Mesothelial cell of epicardium (in vitro differentiated cells): ENCODE data around the gene P4HTM. TPM values are rescaled to one million over a fixed set of nuclear protein-coding genes. Genes with fewer than 3 reads are reported as not detected.

Source experiments
- DNase-seq, 2 experiments: peaks; one replicate each; pipeline ENCODE4 v3.0.0; 2021; ENCODE audit warnings: low spot score in 2 of 2; ENCODE audit not compliant: unreplicated experiment in 2 of 2
- H3K27ac Mint-ChIP-seq: 2 replicates; pipeline ENCODE4 v1.8.0; 2021; ENCODE audit warnings: mixed read lengths
- H3K27me3 Mint-ChIP-seq: 2 replicates; pipeline ENCODE4 v1.8.0; 2021; ENCODE audit warnings: low read depth, mixed read lengths
- H3K36me3 Mint-ChIP-seq: 2 replicates; pipeline ENCODE4 v1.8.0; 2021; ENCODE audit warnings: mixed read lengths
- H3K4me1 Mint-ChIP-seq: 2 replicates; pipeline ENCODE4 v1.8.0; 2021; ENCODE audit warnings: mixed read lengths
- H3K4me3 Mint-ChIP-seq: 2 replicates; pipeline ENCODE4 v1.8.0; 2021; ENCODE audit warnings: mild to moderate bottlenecking, moderate library complexity, mixed read lengths
- H3K9me3 Mint-ChIP-seq: 2 replicates; pipeline ENCODE4 v1.8.0; 2021; ENCODE audit warnings: mixed read lengths
- total RNA-seq: library from RNA; stranded (reverse); gene quantifications from 3 replicates; pipeline ENCODE4 v1.2.1, GENCODE V29; 2021
- TF ChIP-seq, protein P1 (sequence below): fragments of 200-600 bp; sonication (generic); IDR thresholded peaks from one replicate; pipeline ENCODE4 v1.5.0; 2021; ENCODE audit warnings: antibody characterized with exemption; ENCODE audit not compliant: unreplicated experiment

Gene P4HTM
- total RNA-seq, 1 donor from 2014 or later = 58.4 TPM

DNA sequence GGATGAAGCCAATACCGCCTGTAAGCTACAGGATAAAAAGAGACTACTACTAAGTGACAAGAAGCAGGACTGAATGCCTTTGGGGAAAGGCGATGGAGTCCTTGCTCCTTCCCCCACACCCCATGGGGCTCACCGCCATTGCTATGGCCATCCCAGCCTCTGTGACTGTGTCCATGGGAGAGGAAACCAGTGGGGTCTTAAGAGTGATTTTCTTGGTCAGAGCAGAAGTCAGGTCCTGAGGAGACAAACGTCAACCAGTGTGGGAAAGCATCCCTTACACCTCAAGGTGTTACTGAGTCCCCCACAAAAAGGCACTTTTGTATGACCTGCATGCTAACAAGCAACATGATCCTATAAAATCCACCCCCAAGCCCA lies 38.2 kb downstream of the P4HTM start:
- Mint-ChIP-seq H3K36me3 (peaks cover 20% of the 10 kb centered on the region), H3K27ac (peak overlapping the region; percentile 97), H3K4me1 (peaks cover 20% of the 10 kb centered on the region), H3K9me3 (no peaks in the 10 kb centered on the region), H3K4me3 (peak overlapping the region; percentile 91), H3K27me3 (no peaks in the 10 kb centered on the region)
- no peak for DNase-seq
- TF ChIP-seq, protein P1, sequence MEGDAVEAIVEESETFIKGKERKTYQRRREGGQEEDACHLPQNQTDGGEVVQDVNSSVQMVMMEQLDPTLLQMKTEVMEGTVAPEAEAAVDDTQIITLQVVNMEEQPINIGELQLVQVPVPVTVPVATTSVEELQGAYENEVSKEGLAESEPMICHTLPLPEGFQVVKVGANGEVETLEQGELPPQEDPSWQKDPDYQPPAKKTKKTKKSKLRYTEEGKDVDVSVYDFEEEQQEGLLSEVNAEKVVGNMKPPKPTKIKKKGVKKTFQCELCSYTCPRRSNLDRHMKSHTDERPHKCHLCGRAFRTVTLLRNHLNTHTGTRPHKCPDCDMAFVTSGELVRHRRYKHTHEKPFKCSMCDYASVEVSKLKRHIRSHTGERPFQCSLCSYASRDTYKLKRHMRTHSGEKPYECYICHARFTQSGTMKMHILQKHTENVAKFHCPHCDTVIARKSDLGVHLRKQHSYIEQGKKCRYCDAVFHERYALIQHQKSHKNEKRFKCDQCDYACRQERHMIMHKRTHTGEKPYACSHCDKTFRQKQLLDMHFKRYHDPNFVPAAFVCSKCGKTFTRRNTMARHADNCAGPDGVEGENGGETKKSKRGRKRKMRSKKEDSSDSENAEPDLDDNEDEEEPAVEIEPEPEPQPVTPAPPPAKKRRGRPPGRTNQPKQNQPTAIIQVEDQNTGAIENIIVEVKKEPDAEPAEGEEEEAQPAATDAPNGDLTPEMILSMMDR = no peak

DNA sequence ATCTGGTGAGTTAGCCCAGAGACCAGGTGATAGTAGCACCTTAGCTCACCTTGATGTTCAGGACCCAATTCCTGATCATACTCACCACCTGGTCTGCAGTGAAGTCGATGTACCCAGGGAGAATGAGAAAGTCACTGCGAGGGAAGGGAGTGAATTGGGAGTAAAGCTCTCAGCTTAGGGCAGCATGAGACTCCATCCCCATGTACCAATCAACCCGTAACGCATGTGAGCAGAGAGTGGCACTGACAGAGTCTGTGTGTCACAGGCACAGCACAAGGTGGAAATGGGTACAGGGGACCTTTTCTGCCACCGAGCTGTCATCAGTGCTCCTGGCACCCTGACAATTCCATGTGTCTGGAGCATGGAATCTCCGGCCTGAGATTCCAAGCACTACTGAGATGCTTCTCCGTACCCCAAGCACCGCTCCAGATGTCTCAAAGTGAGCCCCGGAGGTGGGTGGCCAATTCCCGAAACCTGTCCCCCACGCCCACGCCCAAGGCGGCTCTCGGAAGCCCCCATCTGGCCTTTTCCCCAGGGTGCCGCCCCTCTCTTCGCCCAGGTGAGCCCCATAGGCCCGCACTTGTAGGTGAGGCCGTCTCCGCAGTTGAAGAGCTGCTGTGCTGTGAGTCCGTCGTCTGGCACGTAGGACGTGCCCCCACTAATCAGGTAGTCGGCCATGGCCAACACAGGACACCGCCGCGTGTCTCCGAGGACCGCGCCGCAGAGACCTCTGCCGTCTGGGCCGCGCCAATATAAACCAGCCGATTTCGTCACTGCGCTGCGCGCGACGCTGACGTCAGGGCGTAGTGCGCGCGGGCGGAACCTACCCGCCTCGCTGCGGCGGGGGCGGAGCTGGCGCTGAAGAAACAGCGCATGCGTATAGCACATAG lies 38.9 kb downstream of the P4HTM start, which contains the start of gene IMPDH2:
Gene IMPDH2, minus strand, starts transcription at position 726 of the 890 bp plus-strand sequence. Its CDS starts 48 bp downstream, at position 678.
- Mint-ChIP-seq H3K27me3 (no peaks in the 10 kb centered on the region), H3K4me3 (peak within 1 kb of the TSS; percentile 91), H3K4me1 (peaks cover 19% of the 10 kb centered on the region), H3K9me3 (no peaks in the 10 kb centered on the region), H3K27ac (peak within 1 kb of the TSS; percentile 97), H3K36me3 (peaks cover 19% of the 10 kb centered on the region)
- TF ChIP-seq, protein P1 = no peak
- peak; percentile 86 to 93 for DNase-seq

DNA sequence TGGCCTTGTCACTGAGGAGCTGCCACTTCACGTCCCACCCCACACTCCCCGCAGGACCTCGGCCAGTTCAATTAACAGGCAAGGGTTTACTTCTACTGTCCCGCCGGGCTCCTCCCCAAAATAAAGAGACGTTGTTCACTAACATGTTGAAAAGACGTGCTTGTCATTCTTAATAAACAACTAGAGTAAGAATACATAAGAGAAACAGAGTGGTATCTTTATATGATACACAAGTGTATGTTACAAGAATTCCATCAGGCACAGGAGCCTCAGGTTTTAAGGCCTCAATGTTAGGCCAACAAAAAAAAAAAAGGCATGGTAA lies 39.5 kb downstream of the P4HTM start:
- H3K27me3 Mint-ChIP-seq = no peaks in the 10 kb centered on the region
- H3K9me3 Mint-ChIP-seq = no peaks in the 10 kb centered on the region
- H3K4me3 Mint-ChIP-seq = peak overlapping the region; percentile 91
- H3K27ac Mint-ChIP-seq = peak overlapping the region; percentile 97
- DNase-seq = no peak
- TF ChIP-seq, protein P1 = no peak
- peaks cover 19% of the 10 kb centered on the region for H3K4me1 Mint-ChIP-seq
- H3K36me3 Mint-ChIP-seq = peaks cover 20% of the 10 kb centered on the region

DNA sequence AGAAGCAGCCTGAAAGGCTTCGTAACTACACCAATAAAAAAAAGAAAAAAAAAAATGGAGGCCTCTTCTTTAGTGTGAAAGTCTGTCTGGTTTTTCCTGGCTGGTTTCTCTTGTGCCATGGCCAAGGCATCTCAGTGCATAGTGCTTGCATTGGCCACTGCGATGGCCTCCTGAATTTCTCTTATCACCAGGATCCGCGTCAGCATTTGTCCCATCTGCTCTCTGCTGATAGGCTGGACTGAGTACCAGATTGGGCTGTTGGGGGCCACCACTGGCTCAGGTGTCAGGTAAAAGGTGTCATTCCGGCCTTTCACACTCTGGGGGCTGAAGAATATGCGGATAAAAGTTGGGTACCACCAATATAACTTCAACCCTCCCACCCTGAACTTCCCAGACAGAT lies 40.3 kb downstream of the P4HTM start:
- Mint-ChIP-seq H3K4me1 (peaks cover 19% of the 10 kb centered on the region), H3K27me3 (no peaks in the 10 kb centered on the region), H3K27ac (peak overlapping the region; percentile 50)

DNA sequence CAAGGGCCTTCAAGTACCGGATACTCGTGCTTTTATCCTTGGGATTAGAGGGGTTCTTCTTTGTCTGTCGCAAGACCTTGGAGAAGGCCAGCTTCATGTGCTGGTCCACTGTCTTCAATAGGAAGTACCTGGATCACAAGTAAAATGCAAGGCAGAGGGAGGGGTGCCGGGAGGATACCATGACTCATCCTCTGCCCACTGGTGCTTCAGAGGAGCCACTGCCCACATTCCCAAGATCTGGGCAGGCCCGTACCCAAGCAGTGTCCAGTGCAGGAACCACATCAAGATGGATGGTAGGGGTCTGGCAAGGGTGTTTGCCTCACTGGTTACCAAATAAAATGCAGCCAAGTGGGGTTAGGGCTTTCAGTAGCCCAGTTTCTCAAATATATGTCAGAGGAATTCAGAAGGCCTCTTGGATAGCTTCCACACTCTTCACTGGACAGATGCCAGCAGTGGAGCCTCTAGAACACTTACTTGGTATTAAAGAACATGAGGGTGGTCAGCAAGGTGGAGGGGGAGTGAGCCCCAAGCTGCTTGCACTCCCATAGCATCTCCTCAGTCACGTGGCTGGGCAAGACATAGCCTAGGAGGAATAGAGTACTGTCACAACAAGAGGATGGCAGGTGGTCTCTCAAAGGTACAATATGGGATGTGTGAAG lies 42.7 kb downstream of the P4HTM start:
- peaks cover 16% of the 10 kb centered on the region for H3K4me1 Mint-ChIP-seq
- no peak for DNase-seq
- no peak overlapping the region for H3K27ac Mint-ChIP-seq
- no peaks in the 10 kb centered on the region for H3K27me3 Mint-ChIP-seq
- H3K9me3 Mint-ChIP-seq = no peaks in the 10 kb centered on the region
- H3K36me3 Mint-ChIP-seq = peaks cover 21% of the 10 kb centered on the region
- TF ChIP-seq, protein P1 = no peak
- no peak overlapping the region for H3K4me3 Mint-ChIP-seq

More for the DNA sequence above, 40.3 kb downstream of the P4HTM start:
- TF ChIP-seq, protein P1 = no peak
- H3K4me3 Mint-ChIP-seq = no peak overlapping the region
- no peak for DNase-seq
- H3K9me3 Mint-ChIP-seq = no peaks in the 10 kb centered on the region
- peaks cover 25% of the 10 kb centered on the region for H3K36me3 Mint-ChIP-seq
